ENCODE measurements around the gene COL18A1.

Gene COL18A1

DNA sequence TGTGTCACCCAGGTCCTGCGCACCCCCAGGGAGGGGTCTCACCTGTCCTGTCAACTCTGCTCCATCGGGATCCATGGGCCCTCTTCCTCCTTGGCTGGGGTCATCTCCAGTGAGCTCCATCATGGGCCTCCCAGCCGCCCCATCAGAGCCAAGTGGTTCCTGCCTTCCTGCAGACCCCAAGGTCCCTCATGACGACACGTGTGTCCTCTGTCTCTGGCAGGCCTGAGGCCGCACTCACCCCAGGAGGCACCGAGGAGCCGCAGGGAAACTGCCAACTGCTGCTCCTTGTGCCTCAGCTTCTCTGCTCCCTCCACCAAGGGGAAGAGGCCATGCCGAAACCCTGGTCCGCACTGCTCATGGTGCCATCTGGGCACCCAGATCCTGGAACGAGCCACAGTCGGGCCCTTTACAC, 46.8 kb downstream of the COL18A1 start:
- no peaks in the 10 kb centered on the region for H3K4me1 ChIP-seq (ENCODE audit: low read length)

DNA sequence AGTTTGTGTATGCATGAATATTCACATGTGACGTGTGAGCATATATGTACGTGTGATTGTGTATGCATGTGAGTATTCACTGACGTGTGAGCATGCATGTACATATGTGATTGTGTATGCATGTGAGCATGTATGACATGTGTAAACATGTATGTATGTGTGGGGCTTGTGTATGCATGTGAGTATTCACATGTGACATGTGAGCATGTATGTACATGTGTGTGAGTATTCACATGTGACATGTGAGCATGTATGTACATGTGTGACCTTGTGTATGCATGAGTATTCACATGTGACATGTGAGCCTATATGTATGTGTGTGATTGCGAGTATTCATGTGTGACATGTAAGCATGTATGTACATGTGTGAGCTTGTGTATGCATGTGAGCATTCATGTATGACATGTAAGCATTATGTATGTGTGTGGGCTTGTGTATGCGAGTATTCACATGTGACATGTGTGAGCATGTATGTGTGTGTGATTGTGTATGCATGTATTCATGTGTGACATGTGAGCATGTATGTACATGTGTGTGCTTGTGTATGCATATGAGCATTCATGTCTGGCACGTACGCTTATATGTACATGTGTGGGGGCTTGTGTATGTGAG, 47.8 kb downstream of the COL18A1 start:
- Histone ChIP-seq H3K36me3 (replicated peaks; ENCODE audit: low read depth, low read length) (no peaks in the 10 kb centered on the region), H3K79me2 (ENCODE audit: low read length) (no peaks in the 10 kb centered on the region), H3K27me3 (ENCODE audit: low read depth, low read length) (no peaks in the 10 kb centered on the region), H4K20me1 (ENCODE audit: insufficient read depth, low read length) (no peaks in the 10 kb centered on the region), H3K9ac (ENCODE audit: low read length) (no peak overlapping the region), H3K4me1 (ENCODE audit: low read length) (no peaks in the 10 kb centered on the region), H3K9me3 (ENCODE audit: insufficient read depth, low read length) (no peaks in the 10 kb centered on the region), H3K27ac (ENCODE audit: low read length) (no peak overlapping the region), H3K4me2 (ENCODE audit: low read length) (no peak overlapping the region), H3K4me3 (ENCODE audit: low read length) (no peak overlapping the region), H2AFZ (ENCODE audit: low read depth, low read length) (no peak overlapping the region)
- TF ChIP-seq, protein P1, sequence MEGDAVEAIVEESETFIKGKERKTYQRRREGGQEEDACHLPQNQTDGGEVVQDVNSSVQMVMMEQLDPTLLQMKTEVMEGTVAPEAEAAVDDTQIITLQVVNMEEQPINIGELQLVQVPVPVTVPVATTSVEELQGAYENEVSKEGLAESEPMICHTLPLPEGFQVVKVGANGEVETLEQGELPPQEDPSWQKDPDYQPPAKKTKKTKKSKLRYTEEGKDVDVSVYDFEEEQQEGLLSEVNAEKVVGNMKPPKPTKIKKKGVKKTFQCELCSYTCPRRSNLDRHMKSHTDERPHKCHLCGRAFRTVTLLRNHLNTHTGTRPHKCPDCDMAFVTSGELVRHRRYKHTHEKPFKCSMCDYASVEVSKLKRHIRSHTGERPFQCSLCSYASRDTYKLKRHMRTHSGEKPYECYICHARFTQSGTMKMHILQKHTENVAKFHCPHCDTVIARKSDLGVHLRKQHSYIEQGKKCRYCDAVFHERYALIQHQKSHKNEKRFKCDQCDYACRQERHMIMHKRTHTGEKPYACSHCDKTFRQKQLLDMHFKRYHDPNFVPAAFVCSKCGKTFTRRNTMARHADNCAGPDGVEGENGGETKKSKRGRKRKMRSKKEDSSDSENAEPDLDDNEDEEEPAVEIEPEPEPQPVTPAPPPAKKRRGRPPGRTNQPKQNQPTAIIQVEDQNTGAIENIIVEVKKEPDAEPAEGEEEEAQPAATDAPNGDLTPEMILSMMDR (IDR thresholded peaks at IDR 0.05; ENCODE audit: low read depth, low read length) = no peak

More for the DNA sequence above, 46.8 kb downstream of the COL18A1 start:
- no peak overlapping the region for H3K9ac ChIP-seq (ENCODE audit: low read length)
- TF ChIP-seq, protein P1 (IDR thresholded peaks at IDR 0.05; ENCODE audit: low read depth, low read length) = no peak
- no peak for TF ChIP-seq EZH2phosphoT487 (IDR thresholded peaks at IDR 0.05; ENCODE audit: low read depth)
- no peaks in the 10 kb centered on the region for H4K20me1 ChIP-seq (ENCODE audit: insufficient read depth, low read length)
- H3K27me3 ChIP-seq (ENCODE audit: low read depth, low read length) = no peaks in the 10 kb centered on the region
- H3K4me3 ChIP-seq (ENCODE audit: low read length) = no peak overlapping the region
- no peaks in the 10 kb centered on the region for H3K79me2 ChIP-seq (ENCODE audit: low read length)
- no peak overlapping the region for H3K27ac ChIP-seq (ENCODE audit: low read length)
- no peaks in the 10 kb centered on the region for H3K9me3 ChIP-seq (ENCODE audit: insufficient read depth, low read length)
- no peaks in the 10 kb centered on the region for H3K36me3 ChIP-seq (replicated peaks; ENCODE audit: low read depth, low read length)
- H3K4me2 ChIP-seq (ENCODE audit: low read length) = no peak overlapping the region
- H2AFZ ChIP-seq (ENCODE audit: low read depth, low read length) = no peak overlapping the region

DNA sequence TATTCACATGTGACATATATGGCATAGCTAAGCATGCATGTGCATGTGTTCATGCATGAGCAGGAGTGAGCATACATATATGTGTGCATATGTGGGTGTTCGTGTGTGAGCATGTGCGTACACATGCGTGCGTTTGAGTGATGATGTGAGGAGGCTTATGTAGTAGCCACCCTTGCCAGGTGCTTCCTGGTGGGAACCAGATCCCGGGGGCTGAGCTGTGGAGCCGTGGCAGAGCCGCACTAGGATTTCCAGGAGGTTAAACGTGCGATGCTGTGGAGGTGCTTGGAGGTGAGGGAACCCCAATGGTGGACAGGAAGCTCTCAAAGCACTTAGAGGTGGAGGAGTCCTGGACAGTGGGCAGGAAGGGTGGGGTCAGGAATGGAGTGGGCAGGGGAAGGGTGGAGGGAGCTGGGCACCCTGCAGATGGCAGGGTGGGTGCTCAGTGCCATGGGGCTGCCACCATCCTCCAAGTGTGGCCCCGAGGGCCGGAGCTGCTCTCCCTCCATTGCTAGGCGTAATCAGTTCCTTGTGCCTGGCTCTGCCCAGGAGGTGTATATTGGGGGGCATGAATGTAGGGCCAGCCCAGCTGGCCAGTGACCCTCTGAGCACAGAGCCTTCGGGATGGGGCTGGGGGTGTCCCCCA, 48.5 kb downstream of the COL18A1 start:
- Histone ChIP-seq H3K27me3 (ENCODE audit: low read depth, low read length) (no peaks in the 10 kb centered on the region), H4K20me1 (ENCODE audit: insufficient read depth, low read length) (no peaks in the 10 kb centered on the region), H3K4me3 (ENCODE audit: low read length) (no peak overlapping the region), H3K79me2 (ENCODE audit: low read length) (no peaks in the 10 kb centered on the region), H3K27ac (ENCODE audit: low read length) (no peak overlapping the region), H3K4me2 (ENCODE audit: low read length) (no peak overlapping the region), H3K4me1 (ENCODE audit: low read length) (no peaks in the 10 kb centered on the region), H3K9ac (ENCODE audit: low read length) (no peak overlapping the region), H3K9me3 (ENCODE audit: insufficient read depth, low read length) (no peaks in the 10 kb centered on the region), H3K36me3 (replicated peaks; ENCODE audit: low read depth, low read length) (no peaks in the 10 kb centered on the region), H2AFZ (ENCODE audit: low read depth, low read length) (no peak overlapping the region)
- TF ChIP-seq EZH2phosphoT487 (IDR thresholded peaks at IDR 0.05; ENCODE audit: low read depth) = no peak
- TF ChIP-seq, protein P1 (IDR thresholded peaks at IDR 0.05; ENCODE audit: low read depth, low read length) = no peak

DNA sequence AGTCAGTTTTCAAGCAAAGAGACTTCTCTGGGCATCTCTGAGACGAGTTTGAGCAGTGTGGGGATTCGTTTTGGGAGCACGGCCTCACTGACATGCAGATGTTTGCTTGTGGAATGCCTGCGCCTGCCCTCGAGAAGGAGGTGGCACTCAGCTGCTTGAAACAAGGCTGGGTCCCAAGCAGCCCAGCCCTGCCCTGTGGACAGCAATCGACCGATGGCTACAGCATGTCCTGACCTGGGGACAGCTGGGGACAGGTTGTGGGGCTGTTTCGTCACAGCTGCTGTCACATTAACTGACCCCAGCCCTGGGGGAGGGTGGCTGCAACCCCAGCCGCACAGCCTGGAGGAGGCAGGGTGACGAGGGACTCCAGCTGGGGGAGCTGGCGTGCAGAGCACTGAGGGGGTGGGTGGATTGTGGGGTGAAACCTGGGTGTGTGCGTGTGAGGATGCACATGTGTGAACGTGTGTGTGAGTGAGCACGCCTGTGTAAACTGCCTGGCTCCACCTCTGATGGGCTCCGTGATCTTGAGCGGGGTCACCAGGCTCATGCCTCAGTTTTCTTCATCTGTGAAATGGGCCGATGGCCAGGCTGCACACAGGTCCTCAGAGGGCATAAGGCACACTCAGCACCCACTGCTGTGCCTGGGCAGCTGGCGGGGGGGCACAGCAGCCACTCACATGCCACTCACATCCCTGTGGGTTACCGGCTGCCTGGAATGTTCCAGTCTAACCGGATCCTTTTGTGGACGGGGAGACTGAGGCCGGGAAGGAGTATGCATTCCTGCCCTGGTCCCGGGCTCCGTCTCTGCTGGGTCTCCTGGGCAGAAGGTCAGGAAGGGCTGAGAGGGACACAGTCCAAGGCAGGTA, 49.3 kb downstream of the COL18A1 start:
- TF ChIP-seq, protein P1 (IDR thresholded peaks at IDR 0.05; ENCODE audit: low read depth, low read length) = no peak
- no peak for TF ChIP-seq EZH2phosphoT487 (IDR thresholded peaks at IDR 0.05; ENCODE audit: low read depth)
- Histone ChIP-seq H3K9ac (ENCODE audit: low read length) (no peak overlapping the region), H3K4me3 (ENCODE audit: low read length) (no peak overlapping the region), H3K79me2 (ENCODE audit: low read length) (no peaks in the 10 kb centered on the region), H4K20me1 (ENCODE audit: insufficient read depth, low read length) (no peaks in the 10 kb centered on the region), H3K4me1 (ENCODE audit: low read length) (no peaks in the 10 kb centered on the region), H3K27me3 (ENCODE audit: low read depth, low read length) (no peaks in the 10 kb centered on the region), H3K9me3 (ENCODE audit: insufficient read depth, low read length) (no peaks in the 10 kb centered on the region), H3K36me3 (replicated peaks; ENCODE audit: low read depth, low read length) (no peaks in the 10 kb centered on the region), H2AFZ (ENCODE audit: low read depth, low read length) (no peak overlapping the region), H3K27ac (ENCODE audit: low read length) (no peak overlapping the region), H3K4me2 (ENCODE audit: low read length) (no peak overlapping the region)

Measured in OCI-LY3 (cell line).